Umbilical cord (tissue), 1 donor: ENCODE results near the gene DOCK9. TPM values are rescaled to one million over a fixed set of nuclear protein-coding genes. Genes with fewer than 3 reads are reported as not detected.

Source experiments
- total RNA-seq: library from RNA; depleted of rRNA; stranded (reverse); fragments of >200 nt; gene quantifications from one replicate; pipeline ENCODE4 v1.2.3, GENCODE V29; 2014; ENCODE audit warnings: low replicate concordance; ENCODE audit not compliant: insufficient read depth

The DOCK9 gene
- total RNA-seq, 1 donor from 2014 or later, result 37.8 TPM

Other genes starting within 250 kb of the DOCK9 start
- gene SLC15A1, start 225.4 kb downstream of the DOCK9 start, total RNA-seq, result 0.72 TPM
- gene UBAC2, start 222.8 kb upstream of the DOCK9 start, total RNA-seq, result 32.7 TPM